CD4-positive, alpha-beta T cell treated with Interleukin-4 for 4 hours (primary cell): ENCODE results near the gene LETM1.
A peak's percentile ranks its signal among the peaks of the same experiment; 100 is the strongest.

Source experiments
- DNase-seq: peaks from one replicate; pipeline ENCODE4 v3.0.0-alpha.2; 2020

The LETM1 gene

GRCh38 chr4:1871471-1872021 lies 15.6 kb upstream of the LETM1 start:
- DNase-seq = no peak

- DNase-seq = peak; percentile 89
These were observed 14.9 kb upstream of the LETM1 start, which contains the start of gene NSD2 for GRCh38 chr4:1870578-1871443. NSD2 (plus strand) TSS chr4:1871393; CDS start chr4:1900655, 29,262 bp downstream.

- peak; percentile 79 for DNase-seq
These were observed 14.3 kb upstream of the LETM1 start for GRCh38 chr4:1870328-1870577.

GRCh38 chr4:1869530-1870327 lies 13.8 kb upstream of the LETM1 start:
- no peak for DNase-seq

- DNase-seq = no peak
These were observed 13.0 kb upstream of the LETM1 start for GRCh38 chr4:1868912-1869311.

- DNase-seq = no peak
These were observed 12.3 kb upstream of the LETM1 start for GRCh38 chr4:1868293-1868692.

GRCh38 chr4:1866189-1866661 lies 10.3 kb upstream of the LETM1 start:
- no peak for DNase-seq

- DNase-seq = no peak
These were observed 8.4 kb upstream of the LETM1 start for GRCh38 chr4:1864076-1865008.

- DNase-seq = no peak
These were observed 7.5 kb upstream of the LETM1 start for GRCh38 chr4:1863297-1864033.

- DNase-seq = no peak
These were observed 7.0 kb upstream of the LETM1 start for GRCh38 chr4:1862961-1863296.

- no peak for DNase-seq
These were observed 6.3 kb upstream of the LETM1 start for GRCh38 chr4:1862055-1862911.

GRCh38 chr4:1859389-1859753 lies 3.4 kb upstream of the LETM1 start:
- DNase-seq = no peak

GRCh38 chr4:1857931-1858330 lies 2.0 kb upstream of the LETM1 start:
- DNase-seq = no peak

GRCh38 chr4:1856943-1857699 lies 1.2 kb upstream of the LETM1 start:
- no peak for DNase-seq

- no peak for DNase-seq
These were observed 454 bp downstream of the LETM1 start for GRCh38 chr4:1855333-1856070.

GRCh38 chr4:1854752-1855151 lies 1.2 kb downstream of the LETM1 start:
- no peak for DNase-seq

GRCh38 chr4:1852904-1853623 lies 2.9 kb downstream of the LETM1 start:
- no peak for DNase-seq

GRCh38 chr4:1851575-1852410 lies 4.2 kb downstream of the LETM1 start:
- DNase-seq = no peak
